CD4-positive, alpha-beta T cell treated with Interleukin-12 subunit alpha and Interleukin-12 subunit beta, for 1 hour (primary cell): ENCODE data around the gene CDC42SE2.
"Not testable (repeated sequence)": the region's sequence is repeated elsewhere in the genome, so short reads cannot be mapped to it uniquely, and the experiment has no call there.

ENCODE experiments used
- DNase-seq: peaks from one replicate; pipeline ENCODE4 v3.0.0-alpha.2; 2020

The CDC42SE2 gene

DNA sequence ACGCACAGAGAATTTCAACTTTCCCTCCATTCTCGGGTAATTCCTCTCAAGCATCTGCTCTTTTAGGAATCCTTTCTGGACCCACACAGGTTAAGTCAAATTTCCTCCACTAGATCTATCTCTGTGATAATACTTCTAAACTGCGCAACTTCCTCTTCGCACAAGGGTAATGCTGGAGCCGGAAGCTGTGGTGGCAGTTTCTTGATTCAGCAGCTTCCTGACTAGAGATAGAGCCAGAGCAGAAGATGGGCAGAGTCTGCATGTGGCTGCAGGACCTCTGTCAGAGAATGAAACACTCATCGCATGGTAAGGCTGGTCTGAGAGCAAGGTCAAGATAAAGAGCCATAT lies 11.1 kb upstream of the CDC42SE2 start:
- peak; percentile 89 for DNase-seq

DNA sequence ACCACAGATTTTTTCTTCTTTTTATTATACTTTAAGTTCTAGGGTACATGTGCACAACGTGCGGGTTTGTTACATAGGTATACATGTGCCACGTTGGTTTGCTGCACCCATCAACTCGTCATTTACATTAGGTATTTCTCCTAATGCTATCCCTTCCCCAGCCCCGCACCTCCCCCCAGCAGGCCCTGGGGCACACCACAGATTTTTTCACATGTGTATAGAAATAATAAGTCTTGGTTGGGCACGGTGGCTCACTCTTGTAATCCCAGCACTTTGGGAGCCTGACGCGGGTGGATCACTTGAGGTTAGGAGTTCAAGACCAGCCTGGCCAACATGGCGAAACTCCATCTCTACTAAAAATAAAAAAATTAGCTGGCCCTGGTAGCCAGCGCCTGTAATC lies 9.8 kb upstream of the CDC42SE2 start:
- DNase-seq: not testable (repeated sequence)

DNA sequence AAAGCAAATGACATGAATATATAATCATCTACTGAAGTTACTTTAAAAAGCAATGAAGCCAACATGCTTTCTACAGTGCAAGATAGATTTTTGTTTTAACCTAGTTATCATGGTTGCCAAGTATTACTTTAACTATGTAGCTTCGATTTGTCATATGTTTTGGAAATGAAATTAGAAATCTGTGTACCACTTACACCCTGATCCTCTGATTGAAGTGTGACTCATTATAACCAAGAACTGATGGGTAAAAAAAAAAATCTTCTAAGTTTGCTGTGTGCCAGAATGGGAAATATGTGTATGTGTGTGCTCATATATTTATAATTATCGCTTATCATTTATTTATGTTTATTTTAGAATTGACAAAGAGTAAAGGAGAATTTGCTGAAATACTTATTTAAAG lies 9.1 kb upstream of the CDC42SE2 start:
- no peak for DNase-seq

DNA sequence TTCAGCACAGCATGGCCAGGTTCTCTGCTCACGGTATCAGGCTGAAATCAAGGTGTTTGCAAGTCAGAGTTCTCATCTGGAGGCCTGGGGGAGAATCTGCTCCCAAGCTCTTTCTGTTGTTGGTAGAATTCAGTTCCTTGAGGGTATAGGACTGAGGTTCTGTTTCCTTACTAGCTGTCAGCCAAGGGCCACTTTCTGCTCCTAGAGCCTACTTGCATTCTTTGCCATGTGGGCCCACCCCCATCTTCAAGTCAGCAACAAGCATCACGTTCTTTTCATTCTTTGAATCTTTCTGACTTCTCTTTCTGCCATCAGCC lies 7.4 kb upstream of the CDC42SE2 start:
- no peak for DNase-seq

DNA sequence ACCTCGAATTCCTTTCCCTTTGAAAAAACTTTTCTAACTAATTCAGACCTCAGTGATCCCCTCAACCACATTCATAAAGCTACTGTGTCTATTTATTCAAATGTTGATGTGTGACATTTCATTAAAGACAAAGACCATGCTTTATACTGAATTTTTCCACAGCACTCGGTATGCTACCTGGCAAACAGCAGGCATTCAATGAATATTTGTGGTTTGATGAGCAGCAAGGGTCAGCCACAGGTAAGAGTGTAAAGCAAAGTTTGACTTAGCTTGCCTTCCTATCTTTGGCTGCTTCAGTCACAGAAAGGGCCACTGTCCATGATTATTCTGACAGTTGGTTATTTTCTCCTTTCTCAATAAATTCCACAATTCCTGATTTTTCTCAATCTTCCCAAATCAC lies 5.1 kb upstream of the CDC42SE2 start:
- DNase-seq: no peak

DNA sequence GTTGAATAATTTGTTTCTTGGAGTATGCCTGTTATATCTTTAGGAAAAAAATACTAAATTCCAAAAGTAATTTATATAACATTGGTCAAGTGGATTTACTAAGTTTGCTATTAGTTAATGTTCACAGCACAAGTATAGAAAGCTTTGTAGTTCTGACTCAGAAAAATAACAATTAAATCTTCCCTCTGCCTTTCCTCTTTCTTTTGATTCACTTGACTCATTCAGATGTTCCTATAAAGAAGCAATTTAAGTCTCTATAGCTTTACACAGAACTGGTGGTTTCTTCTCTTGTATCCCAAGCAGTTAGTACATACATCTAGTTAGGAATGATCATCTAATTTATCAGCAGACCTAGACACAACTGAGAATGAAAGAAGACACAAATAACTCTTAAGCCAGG lies 4.5 kb upstream of the CDC42SE2 start:
- no peak for DNase-seq

DNA sequence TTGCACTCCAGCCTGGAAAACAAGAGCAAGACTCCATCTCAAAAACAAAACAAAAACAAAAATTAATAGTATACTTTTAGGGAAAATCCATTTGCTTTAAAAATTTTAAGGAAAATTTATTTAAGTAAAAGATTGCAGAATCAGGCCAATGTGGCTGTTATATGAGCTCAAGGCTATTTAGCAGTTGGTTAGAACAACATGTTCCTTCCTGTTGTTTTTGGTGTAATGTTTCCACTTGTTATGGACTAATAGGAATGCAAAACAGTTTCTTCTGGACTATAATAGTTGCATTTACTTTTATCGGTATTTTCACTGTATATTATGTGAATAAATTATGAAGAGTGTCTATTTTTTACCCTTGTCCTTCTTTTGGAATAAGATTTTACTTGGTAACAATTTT lies 3.0 kb upstream of the CDC42SE2 start:
- DNase-seq: no peak

DNA sequence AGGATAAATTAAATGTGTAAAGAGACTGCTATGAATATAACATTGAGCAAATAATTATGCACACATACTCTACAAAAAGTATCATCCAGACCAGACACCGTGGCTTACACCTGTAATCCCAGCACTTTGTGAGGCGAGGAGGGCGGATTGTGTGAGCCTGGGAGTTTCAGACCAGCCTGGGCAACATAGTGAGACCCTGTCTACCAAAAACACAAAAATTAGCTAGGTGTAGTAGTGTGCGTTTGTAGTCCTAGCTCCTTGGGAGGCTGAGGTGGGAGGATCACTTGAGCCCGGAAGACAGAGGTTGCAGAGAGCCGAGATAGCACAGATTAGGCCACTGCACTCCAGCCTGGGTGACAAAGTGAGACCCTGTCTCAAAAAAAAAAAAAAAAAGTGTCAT lies 2.4 kb upstream of the CDC42SE2 start:
- no peak for DNase-seq

DNA sequence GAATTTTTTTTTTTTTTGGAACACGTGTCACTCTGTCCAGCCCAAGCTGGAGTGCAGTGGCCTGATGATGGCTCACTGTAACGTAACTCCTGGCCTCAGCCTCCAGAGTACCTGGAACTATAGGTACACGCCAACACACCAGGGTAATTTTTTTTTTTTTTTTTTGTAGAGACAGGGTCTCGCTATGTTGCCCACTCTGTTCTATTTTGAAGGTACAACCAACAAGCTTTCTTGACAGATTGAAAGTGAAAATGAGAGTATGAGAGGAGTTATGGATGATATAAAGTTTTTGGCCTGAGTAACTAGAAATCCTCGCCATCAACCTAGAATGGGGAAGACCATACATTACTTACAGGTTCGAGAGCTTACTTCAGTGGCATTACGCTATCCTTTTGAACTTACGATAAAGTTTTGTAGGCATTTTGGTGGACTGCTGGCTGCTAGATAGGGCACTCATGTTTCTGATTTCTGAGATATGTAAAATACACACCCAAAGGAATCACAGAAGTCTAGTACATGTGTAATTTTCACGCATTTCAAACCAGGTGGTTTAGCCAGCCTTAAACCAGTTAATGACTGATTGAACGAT lies 806 bp upstream of the CDC42SE2 start:
- DNase-seq: no peak

DNA sequence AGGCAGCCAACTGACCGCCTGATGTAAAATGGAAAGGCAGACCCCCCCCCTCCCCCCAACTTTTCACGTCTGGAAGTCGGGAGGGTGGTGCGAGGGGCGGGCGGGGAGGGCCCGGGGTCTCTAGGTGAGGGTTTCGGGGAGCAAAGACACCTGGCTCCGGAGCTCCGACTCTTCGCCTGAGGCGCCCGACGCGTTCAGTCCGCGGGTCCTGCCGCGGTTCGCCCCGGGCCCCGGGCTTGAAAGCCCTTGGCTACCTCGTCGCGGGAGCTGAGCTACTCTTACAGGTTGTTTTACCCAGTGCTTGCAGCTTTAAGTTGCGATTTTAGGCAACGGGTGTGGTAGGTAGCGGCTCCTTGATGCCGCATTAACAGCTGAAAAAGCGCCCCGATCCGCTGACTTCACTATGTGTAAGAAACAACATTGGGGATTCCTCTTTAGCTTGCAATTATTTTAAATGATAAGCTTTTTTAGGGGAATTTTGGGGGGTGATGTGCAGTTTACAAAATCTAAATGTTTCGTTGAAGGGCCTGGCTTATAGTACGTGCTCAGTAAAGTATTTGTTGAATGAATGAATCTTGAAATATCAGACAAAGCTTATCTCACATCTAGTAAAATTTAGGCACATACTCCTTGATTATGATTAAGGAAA lies 722 bp downstream of the CDC42SE2 start:
- peak; percentile 61 for DNase-seq

DNA sequence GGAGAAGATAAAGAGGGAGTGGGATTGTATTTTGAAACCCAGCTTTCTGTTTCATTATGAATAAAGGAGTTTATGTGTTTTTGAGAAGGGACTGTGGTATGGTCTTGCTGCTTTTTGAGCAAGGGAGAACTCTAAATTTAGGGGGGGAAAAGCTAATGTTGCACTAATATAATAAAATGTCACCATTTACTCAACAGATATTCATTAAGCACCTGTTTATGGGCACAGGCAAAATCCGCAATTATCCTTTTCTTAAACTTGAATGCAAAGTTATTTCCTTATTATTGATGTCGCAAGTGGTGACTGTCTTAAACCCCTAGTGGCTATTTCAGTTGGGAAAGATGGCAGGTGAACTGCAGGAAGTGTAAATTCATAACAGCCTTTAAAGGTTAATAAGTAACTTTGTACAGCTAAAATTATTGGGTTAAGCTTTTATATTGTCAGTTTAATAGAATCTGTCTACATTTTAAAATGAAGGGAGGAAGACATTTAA lies 1.5 kb downstream of the CDC42SE2 start:
- DNase-seq: peak; percentile 66

DNA sequence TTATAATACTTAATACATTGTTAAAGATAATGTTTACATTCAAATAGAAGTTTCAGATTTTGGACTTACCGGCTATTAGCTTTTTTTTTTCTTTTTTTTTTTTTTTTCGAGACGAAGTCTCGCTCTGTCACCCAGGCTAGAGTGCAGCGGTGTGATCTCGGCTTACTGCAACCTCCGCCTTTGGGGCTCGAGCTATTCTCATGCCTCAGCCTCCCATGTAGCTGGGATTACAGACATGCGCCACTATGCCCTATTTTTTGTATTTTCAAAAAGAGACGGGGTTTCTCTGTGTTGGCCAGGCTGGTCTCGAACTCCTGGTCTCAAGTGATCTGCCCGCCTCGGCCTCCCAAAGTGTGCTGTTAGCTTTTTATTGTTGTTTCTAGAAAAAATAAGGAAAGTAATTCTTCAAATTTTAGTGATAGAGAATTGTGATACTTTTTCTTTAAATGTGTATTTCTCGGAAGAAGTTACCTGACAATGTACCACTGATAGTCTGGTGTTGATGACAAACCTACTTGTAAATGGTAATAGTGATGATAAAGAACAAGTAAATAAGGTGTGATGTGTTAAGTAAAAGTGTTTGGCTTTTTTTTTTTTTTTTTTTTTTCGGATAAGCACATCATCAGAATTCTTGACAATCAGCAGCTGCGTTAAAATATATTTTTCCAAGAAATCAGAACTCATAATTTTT lies 2.7 kb downstream of the CDC42SE2 start:
- DNase-seq: peak; percentile 69

DNA sequence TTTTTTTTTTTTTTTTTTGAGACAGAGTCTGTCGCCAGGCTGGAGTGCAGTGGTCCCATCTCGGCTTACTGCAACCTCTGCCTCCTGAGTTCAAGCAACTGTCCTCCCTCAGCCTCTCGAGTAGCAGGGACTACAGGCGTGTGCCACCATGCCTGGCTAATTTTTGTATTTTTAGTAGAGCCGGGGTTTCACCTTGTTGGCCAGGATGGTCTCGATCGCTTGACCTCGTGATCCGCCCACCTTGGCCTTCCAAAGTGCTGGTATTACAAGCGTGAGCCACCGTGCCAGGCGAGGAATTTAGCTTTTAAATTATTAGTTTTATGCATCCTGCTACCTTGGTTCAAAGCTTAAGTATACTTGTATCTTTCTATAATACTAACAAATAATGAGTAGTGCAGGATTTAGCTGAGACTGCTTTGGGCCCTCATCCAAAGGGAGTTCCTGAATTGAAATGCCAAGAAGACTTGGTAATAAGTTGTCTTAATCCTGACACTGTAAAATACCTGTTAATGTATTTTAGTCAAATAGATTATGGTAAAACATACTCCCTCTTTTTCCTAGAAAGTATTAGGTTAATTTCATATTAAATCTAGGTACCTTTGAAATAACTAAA lies 5.0 kb downstream of the CDC42SE2 start:
- DNase-seq: no peak

DNA sequence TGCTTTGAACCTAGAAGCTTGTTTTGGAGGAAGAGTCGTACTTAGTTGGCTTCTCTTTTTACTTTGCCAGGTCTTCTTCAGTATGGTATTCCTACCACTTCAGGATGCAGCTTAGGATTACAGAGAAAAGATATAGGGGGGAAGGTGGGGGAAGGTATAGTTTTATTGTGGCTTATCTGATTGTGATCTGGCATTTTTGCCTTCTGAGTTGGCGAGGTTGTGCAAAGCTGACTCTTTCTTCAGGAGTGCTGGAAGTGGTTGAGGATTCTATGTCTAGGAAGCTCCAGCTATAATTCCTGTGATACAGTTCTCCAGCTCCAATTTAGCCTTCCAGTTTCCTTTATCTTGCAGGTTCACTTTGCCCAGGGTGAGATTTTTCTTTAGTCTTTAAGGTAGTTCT lies 7.0 kb downstream of the CDC42SE2 start:
- no peak for DNase-seq

DNA sequence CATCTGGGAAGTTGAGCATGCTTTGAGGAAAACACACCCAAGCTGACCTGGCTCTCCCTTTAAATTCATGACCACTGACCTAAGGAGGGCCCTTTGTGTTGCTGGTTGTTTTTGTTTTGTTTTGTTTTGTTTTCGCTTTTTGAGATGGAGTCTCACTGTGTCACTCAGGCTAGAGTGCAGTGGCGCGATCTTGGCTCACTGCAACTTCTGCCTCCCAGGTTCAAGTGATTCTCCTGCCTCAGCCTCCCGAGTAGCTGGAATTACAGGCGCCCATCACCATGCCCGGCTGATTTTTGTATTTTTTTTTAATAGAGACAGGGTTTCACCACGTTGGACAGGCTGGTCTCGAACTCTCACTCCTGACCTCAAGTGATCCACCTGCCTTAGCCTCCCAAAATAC lies 8.0 kb downstream of the CDC42SE2 start:
- DNase-seq: not testable (repeated sequence)

DNA sequence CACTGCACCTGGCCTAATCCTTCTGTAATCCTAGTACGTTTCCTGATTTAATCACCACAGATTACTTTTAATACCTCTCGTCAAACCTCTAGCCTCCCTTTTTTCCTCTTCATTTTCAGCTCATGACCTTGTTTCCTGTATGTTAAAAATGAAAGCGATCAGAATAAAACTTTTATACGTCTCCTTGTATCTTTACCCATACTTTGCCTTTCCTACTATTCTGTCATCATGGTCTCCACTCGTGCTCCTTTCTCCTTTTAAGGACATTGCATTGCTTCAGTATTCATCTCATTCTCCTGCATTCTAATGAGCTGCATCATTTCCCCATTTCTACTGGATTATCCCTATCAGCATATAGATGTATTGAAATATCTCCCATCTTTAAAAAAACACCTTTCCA lies 8.5 kb downstream of the CDC42SE2 start:
- DNase-seq: no peak

DNA sequence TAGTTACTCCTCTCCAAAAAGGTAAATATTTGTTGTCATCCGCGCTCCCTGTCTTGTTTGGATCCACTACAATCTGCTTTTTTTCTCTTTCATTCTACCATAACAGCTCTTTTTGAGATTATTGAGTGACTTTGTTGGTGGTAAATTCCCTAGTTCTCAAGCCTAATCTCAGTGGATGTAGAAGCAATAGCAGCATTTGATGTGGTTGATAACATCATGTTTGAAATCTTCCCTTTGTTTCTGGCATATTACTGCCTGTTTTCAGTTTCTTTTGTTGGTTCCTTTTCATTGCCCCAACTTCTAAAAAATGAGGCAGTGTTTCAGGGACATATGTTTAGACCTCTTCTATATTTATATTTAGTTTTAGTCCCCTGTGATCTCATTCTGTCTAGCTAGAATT lies 8.9 kb downstream of the CDC42SE2 start:
- DNase-seq: peak; percentile 72

DNA sequence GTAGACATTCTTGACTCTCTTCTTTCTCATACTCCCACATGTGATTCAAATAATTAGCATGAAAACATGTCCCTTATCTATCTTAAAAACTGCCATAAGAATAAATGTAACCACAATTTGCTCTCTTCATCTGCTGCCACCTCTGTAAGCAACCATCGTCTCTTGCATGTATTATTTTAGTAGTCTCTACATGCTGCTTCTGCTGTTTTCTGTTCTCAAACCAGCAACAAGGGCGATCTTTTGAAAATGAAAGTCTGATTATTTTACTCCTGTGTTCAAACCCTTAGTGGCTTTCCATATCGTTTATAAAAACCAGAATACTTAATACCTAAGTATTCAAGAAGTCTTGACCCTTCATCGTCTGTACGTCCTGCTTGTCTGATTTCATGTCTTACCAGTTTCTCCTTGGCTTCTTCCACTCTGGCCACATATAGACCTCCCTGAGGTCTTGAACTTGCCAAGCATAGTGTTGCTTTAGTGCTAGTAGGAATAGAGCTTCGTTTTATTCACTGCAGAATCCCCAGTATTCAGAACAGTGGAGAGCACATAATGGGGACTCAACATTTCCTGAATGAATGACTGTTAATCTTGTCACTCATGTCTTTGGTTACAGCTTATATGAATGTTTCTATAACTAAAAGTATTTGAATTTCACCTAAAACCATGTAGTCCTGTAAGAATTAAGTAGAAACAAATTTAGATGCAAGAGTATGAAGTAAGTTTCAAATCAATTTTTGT lies 10.6 kb downstream of the CDC42SE2 start:
- no peak for DNase-seq

DNA sequence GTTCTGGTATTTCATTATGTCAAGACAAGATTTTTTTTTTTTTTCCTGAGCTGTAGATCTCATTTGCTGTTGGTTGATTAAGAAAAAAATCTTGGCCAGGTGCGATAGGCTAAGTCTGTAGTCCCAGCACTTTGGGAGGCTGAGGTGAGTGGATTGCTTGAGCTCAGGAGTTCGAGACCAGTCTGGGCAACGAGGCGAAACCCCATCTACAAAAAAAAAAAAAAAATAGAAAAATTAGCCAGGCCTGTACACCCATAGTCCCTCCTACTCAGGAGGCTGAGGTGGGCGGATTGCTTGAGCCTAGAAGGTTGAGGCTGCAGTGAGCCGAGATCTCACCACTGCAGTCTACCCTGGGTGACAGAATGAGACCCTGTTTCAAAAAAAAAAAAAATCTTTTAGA lies 12.2 kb downstream of the CDC42SE2 start:
- no peak for DNase-seq

DNA sequence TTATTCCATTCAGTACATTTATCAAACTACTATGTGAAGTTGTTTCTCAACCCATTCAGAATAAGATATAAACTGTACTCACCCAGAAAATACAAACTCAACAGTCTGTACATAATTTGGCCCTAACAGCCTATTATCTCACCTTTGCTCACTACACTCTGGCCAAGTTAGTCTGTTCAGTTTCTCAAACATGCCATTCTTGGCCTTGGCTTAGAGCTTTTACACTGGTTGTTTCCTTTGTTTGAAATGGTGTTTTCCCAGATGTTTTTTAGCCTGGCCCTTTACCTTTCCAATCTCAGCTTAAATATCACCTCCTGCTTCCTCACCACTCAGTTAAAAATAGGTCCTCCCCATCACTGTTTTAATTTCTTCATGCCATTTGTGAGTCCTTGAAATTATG lies 13.6 kb downstream of the CDC42SE2 start:
- DNase-seq: no peak

DNA sequence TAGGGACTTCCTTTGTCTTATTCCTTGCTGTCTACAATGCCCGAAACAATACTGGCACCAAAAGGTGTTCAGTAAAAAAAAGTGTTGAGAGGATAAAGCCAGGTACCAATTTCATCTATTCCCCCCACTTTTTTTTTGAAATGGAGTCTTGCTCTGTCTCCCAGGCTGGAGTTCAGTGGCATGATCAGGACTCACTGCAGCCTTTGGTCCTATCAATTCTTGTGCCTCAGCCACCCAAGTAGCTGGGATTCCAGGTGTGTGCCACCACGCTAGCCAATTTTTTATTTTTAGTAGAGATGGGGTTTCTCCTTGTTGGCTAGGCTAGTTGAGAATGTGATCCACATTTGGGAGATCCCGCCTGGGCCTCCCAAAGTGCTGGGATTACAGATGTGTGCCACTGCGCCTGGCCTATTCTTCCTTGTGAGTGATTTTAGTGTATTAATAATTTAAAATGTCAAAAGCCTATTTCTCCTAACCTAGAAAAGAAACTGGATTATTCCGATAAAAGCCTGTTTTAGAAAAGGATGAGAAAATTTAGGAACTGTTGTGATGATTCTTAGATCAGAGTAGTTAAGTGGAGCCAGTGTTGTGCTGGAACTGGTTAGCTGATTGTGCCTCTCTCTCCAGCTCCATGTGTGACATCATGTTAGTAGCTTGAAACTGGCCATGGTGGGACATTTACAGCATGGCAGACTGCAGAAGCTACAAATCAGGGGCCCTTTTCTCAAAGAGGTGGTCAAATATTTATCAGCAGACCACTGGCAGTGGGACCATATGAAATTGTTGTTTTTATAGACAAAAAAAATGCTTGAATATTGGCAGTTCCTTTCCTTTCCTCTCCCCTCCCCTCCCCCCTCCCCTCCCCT lies 14.3 kb downstream of the CDC42SE2 start:
- DNase-seq: no peak

DNA sequence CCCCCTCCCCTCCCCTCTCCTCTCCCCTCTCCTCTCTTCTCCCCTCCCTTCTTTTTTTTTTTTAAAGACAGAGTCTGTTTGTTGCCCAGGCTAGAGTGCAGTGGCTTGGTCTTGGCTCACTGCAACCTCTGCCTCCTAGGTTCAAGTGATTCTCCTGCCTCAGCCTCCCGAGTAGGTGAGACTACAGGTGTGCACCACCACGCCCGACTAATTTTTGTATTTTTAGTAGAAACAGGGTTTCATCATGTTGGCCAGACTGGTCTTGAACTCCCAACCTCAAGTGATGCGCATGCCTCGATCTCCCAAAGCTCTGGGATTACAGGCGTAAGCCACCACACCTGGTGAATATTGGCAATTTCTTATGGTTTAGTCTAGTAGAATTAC lies 14.9 kb downstream of the CDC42SE2 start:
- not testable (repeated sequence) for DNase-seq

DNA sequence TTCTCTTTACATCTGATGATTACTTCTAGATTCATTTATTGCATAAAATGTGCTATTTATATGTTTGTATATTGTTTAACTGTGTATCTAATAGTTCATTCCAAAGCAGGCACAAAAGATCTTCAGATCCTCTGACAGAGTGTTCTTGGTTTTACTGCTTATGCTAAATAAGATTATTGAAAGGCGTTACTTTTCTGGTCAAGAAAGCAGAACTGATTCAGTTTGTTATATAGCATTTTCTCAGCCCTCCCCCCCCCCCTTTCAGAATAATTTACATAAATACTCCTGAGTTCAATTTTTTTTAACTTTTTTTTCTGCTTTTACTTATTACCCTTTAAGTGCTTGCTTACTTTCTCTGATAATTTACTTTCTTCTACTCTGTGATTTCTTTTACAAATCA lies 15.4 kb downstream of the CDC42SE2 start:
- DNase-seq: no peak
